PC-9 (cell line): ENCODE results near the gene FGF21. TPM values are rescaled to one million over a fixed set of nuclear protein-coding genes. Genes with fewer than 3 reads are reported as not detected.
"Not testable (repeated sequence)": the region's sequence is repeated elsewhere in the genome, so short reads cannot be mapped to it uniquely, and the experiment has no call there.

Source experiments
- BruUV-seq: library from RNA; stranded (reverse); fragments of 400-500 nt; replicated peaks from 2 replicates; lab custom pipeline; 2021; lab: Mats Ljungman, UMichigan
- CTCF ChIA-PET: fragments of 300-600 bp; sonication (Branson Sonifier 250); formaldehyde crosslinking; loops from one replicate; lab custom pipeline; 2022; ENCODE audit warnings: antibody characterized with exemption; lab: Charles Lee
- POLR2A ChIA-PET: fragments of 300-600 bp; sonication (Branson Sonifier 250); formaldehyde crosslinking; loops from one replicate; lab custom pipeline; 2022; ENCODE audit warnings: antibody characterized with exemption; ENCODE audit not compliant: unreplicated experiment; lab: Charles Lee
- DNase-seq, 2 experiments: peaks; one replicate each; pipeline versions ENCODE4 v3.0.0 to v3.0.0-alpha.2; 2015 to 2022; ENCODE audit warnings: mixed read lengths in 1 of 2
- H2AFZ ChIP-seq: fragments of 200-600 bp; sonication (generic); 2 replicates; pipeline ENCODE4 v1.8.1; 2017; ENCODE audit warnings: antibody characterized with exemption
- H3F3A ChIP-seq: fragments of 200-600 bp; sonication (generic); 2 replicates; pipeline ENCODE4 v1.8.1; 2017; ENCODE audit warnings: antibody characterized with exemption, mild to moderate bottlenecking, low read depth; ENCODE audit not compliant: insufficient read depth
- H3K27ac ChIP-seq: fragments of 200-600 bp; sonication (generic); 2 replicates; pipeline ENCODE4 v1.6.1; 2016; ENCODE audit warnings: mixed run types
- H3K27me3 ChIP-seq: fragments of 200-600 bp; sonication (generic); 2 replicates; pipeline ENCODE4 v1.6.1; 2016; ENCODE audit warnings: low read depth, mixed run types; ENCODE audit not compliant: insufficient read depth
- H3K36me3 ChIP-seq: fragments of 200-600 bp; sonication (generic); 2 replicates; pipeline ENCODE4 v1.6.1; 2016; ENCODE audit warnings: low read depth, mixed run types
- H3K4me1 ChIP-seq: fragments of 200-600 bp; sonication (generic); replicated peaks from 2 replicates; pipeline ENCODE4 v1.6.1; 2016; ENCODE audit warnings: mixed run types; ENCODE audit not compliant: insufficient read depth
- H3K4me2 ChIP-seq: fragments of 200-600 bp; sonication (generic); 2 replicates; pipeline ENCODE4 v1.6.1; 2017; ENCODE audit warnings: mixed run types
- H3K4me3 ChIP-seq: fragments of 200-600 bp; sonication (generic); 2 replicates; pipeline ENCODE4 v1.6.1; 2016; ENCODE audit warnings: mixed run types
- H3K79me2 ChIP-seq: fragments of 200-600 bp; sonication (generic); 2 replicates; pipeline ENCODE4 v1.6.1; 2017; ENCODE audit warnings: low read depth, mixed run types
- H3K9me2 ChIP-seq: fragments of 200-600 bp; sonication (generic); 2 replicates; pipeline ENCODE4 v1.8.1; 2017; ENCODE audit warnings: mild to moderate bottlenecking; ENCODE audit not compliant: insufficient read depth
- H3K9me3 ChIP-seq: fragments of 200-600 bp; sonication (generic); 2 replicates; pipeline ENCODE4 v1.8.1; 2016; ENCODE audit warnings: low read depth; ENCODE audit not compliant: insufficient read depth
- H4K20me1 ChIP-seq: fragments of 200-600 bp; sonication (generic); 2 replicates; pipeline ENCODE4 v1.8.1; 2017; ENCODE audit not compliant: insufficient read depth
- CTCF ChIP-seq: fragments of 200-600 bp; sonication (generic); conservative IDR thresholded peaks from 2 replicates; pipeline ENCODE4 v1.6.1; 2017; ENCODE audit warnings: mixed run types, antibody characterized with exemption, mild to moderate bottlenecking, moderate library complexity
- EZH2 ChIP-seq: fragments of 200-600 bp; sonication (generic); IDR thresholded peaks from 2 replicates; pipeline ENCODE4 v1.8.0; 2017; ENCODE audit warnings: antibody characterized with exemption, low read depth
- intact Hi-C: fragments of 100-400 bp; cut with micrococcal nuclease; formaldehyde crosslinking; loops from one replicate; pipeline ENCODE4 v1.10.0; 2022; ENCODE audit not compliant: unreplicated experiment
- total RNA-seq: library from RNA; stranded (reverse); gene quantifications from 2 replicates; pipeline ENCODE4 v1.2.3, GENCODE V29; 2021

Gene FGF21
- total RNA-seq, 1 experiment from 2014 or later, result 0.41 TPM

GRCh38 chr19:48780631-48781391 lies 25.5 kb downstream of the FGF21 start:
- intact Hi-C loops, result no loop called here
- no peaks in the 10 kb centered on the region for H3K36me3 ChIP-seq
- H3K4me1 ChIP-seq, result peaks cover 11% of the 10 kb centered on the region
- H3K27ac ChIP-seq, result no peak overlapping the region
- no peaks in the 10 kb centered on the region for H4K20me1 ChIP-seq
- TF ChIP-seq CTCF (no peak), EZH2 (no peak)
- H3K9me2 ChIP-seq, result no peaks in the 10 kb centered on the region
- DNase-seq, result peak; percentile 45 to 67
- no peak overlapping the region for H2AFZ ChIP-seq
- H3K79me2 ChIP-seq, result no peaks in the 10 kb centered on the region
- H3K4me2 ChIP-seq, result peak overlapping the region; percentile 24
- ChIA-PET POLR2A (no interaction called here), CTCF (interaction anchor here (0.6 kb wide), 1 partner anchor 106 kb away, joined by 3 read pairs; no protein-coding TSS in a partner anchor)
- BruUV-seq, result no TSS peak
- no peaks in the 10 kb centered on the region for H3K9me3 ChIP-seq
- H3K4me3 ChIP-seq, result no peak overlapping the region
- H3F3A ChIP-seq, result peaks cover 13% of the 10 kb centered on the region; the same call in 1 of the 2 replicates
- H3K27me3 ChIP-seq, result no peaks in the 10 kb centered on the region

- Histone ChIP-seq H3K4me2 (no peak overlapping the region), H3K4me1 (peaks cover 11% of the 10 kb centered on the region), H3K9me2 (no peaks in the 10 kb centered on the region), H3K9me3 (no peaks in the 10 kb centered on the region), H3K27me3 (no peaks in the 10 kb centered on the region), H3K4me3 (no peak overlapping the region), H2AFZ (no peak overlapping the region), H3K27ac (no peak overlapping the region), H4K20me1 (no peaks in the 10 kb centered on the region), H3K79me2 (no peaks in the 10 kb centered on the region), H3F3A (peaks cover 17% of the 10 kb centered on the region), H3K36me3 (no peaks in the 10 kb centered on the region)
- TF ChIP-seq CTCF, result peak; percentile 47
- no peak for TF ChIP-seq EZH2
- ChIA-PET CTCF (interaction anchor here (0.6 to 0.8 kb wide), 2 partner anchors 11 to 208 kb away, joined by 5 read pairs; no protein-coding TSS in a partner anchor), POLR2A (no interaction called here)
- no TSS peak for BruUV-seq
- peak in 1 of 2 experiments; percentile 44 for DNase-seq
- intact Hi-C loops, result loop anchor here (1.0 to 2.0 kb wide), 2 partner anchors 110 to 138 kb away; partner anchors contain the start of gene CA11
Measured at GRCh38 chr19:48784527-48784926, 29.2 kb downstream of the FGF21 start.

GRCh38 chr19:48786422-48786821 lies 31.1 kb downstream of the FGF21 start:
- H3K27ac ChIP-seq, H3K9me2 ChIP-seq, intact Hi-C loops, H3K4me2 ChIP-seq, H3K27me3 ChIP-seq, H2AFZ ChIP-seq, H3K4me3 ChIP-seq, H4K20me1 ChIP-seq, BruUV-seq, CTCF ChIA-PET, H3K36me3 ChIP-seq, DNase-seq, H3K79me2 ChIP-seq, H3K4me1 ChIP-seq, H3F3A ChIP-seq, H3K9me3 ChIP-seq: not testable (repeated sequence)
- POLR2A ChIA-PET, result interaction anchor here (0.6 kb wide), 1 partner anchor 48 kb away, joined by 4 read pairs; no protein-coding TSS in a partner anchor

GRCh38 chr19:48787331-48787730 lies 32.0 kb downstream of the FGF21 start:
- H3K4me2 ChIP-seq, H3K36me3 ChIP-seq, H3K4me1 ChIP-seq, BruUV-seq, H3K27me3 ChIP-seq, H3K9me2 ChIP-seq, H3K4me3 ChIP-seq, H4K20me1 ChIP-seq, H3F3A ChIP-seq, H2AFZ ChIP-seq, H3K27ac ChIP-seq, DNase-seq, H3K79me2 ChIP-seq, intact Hi-C loops, H3K9me3 ChIP-seq, POLR2A ChIA-PET: not testable (repeated sequence)
- CTCF ChIA-PET, result interaction anchor here (1.1 to 1.6 kb wide), 2 partner anchors 48 to 56 kb away, joined by 3 to 11 read pairs; no protein-coding TSS in a partner anchor
